CD4-positive, alpha-beta T cell (primary cell): ENCODE results near the gene SPRR2A. TPM values are rescaled to one million over a fixed set of nuclear protein-coding genes. Genes with fewer than 3 reads are reported as not detected.

Source experiments
- ATAC-seq: fragments of 200-7000 bp; cut with Tn5 transposase; one replicate; pipeline ENCODE4 v1.10.0; 2022; ENCODE audit warnings: mild to moderate bottlenecking; ENCODE audit not compliant: poor library complexity
- CTCF ChIA-PET: fragments of 350-600 bp; sonication (Branson Sonifier 250); formaldehyde crosslinking; loops from one replicate; lab custom pipeline; 2021; ENCODE audit warnings: antibody characterized with exemption, inconsistent platforms; lab: Charles Lee
- POLR2A ChIA-PET: fragments of 350-600 bp; sonication (Branson Sonifier 250); formaldehyde crosslinking; loops from one replicate; lab custom pipeline; 2021; ENCODE audit warnings: antibody characterized with exemption, inconsistent platforms; lab: Charles Lee
- DNase-seq, 14 experiments: peaks; one replicate each; pipeline ENCODE4 v3.0.0-alpha.2; 2013 to 2020; ENCODE audit warnings: mixed read lengths in 2 of 14
- H3K27ac ChIP-seq, 2 donors: one replicate each; pipeline versions ENCODE4 v1.5.1 to v1.7.0; 2013; ENCODE audit warnings: low read length in 2 of 2, low read depth in 1 of 2, mild to moderate bottlenecking in 1 of 2
- H3K27me3 ChIP-seq, 2 experiments: 1 replicate in 1 of 2; 2 replicates in 1 of 2; pipeline versions ENCODE4 v1.6.1 to v1.7.0; 2013; ENCODE audit warnings: low read length in 2 of 2, control low read depth in 1 of 2, mild to moderate bottlenecking in 1 of 2, moderate library complexity in 1 of 2; ENCODE audit not compliant: insufficient read depth in 2 of 2, control insufficient read depth in 1 of 2
- H3K36me3 ChIP-seq: one replicate; pipeline ENCODE4 v1.6.1; 2013; ENCODE audit warnings: low read length, control low read depth; ENCODE audit not compliant: insufficient read depth
- H3K4me1 ChIP-seq: one replicate; pipeline ENCODE4 v1.6.1; 2013; ENCODE audit warnings: low read length, control low read depth; ENCODE audit not compliant: insufficient read depth
- H3K4me3 ChIP-seq: one replicate; pipeline ENCODE4 v1.5.1; 2013; ENCODE audit warnings: mild to moderate bottlenecking, low read length, moderate library complexity
- H3K9me3 ChIP-seq, 2 experiments: 1 replicate in 1 of 2; 2 replicates in 1 of 2; pipeline versions ENCODE4 v1.6.1 to v1.7.0; 2013; ENCODE audit warnings: low read length in 2 of 2, mild to moderate bottlenecking in 2 of 2, control low read depth in 1 of 2, moderate library complexity in 1 of 2; ENCODE audit not compliant: control insufficient read depth in 1 of 2, insufficient read depth in 1 of 2
- H3K27ac Mint-ChIP-seq: one replicate; pipeline ENCODE4 v1.8.0; 2020; ENCODE audit warnings: mixed read lengths
- H3K27me3 Mint-ChIP-seq: one replicate; pipeline ENCODE4 v1.8.0; 2021; ENCODE audit warnings: mixed read lengths
- H3K36me3 Mint-ChIP-seq: one replicate; pipeline ENCODE4 v1.8.0; 2021; ENCODE audit warnings: low read depth, mixed read lengths
- H3K4me1 Mint-ChIP-seq: one replicate; pipeline ENCODE4 v1.8.0; 2021; ENCODE audit warnings: low read depth, mixed read lengths
- H3K4me3 Mint-ChIP-seq: one replicate; pipeline ENCODE4 v1.8.0; 2020; ENCODE audit warnings: mild to moderate bottlenecking, mixed read lengths
- H3K9me3 Mint-ChIP-seq: one replicate; pipeline ENCODE4 v1.8.0; 2020; ENCODE audit warnings: mixed read lengths
- CTCF ChIP-seq: fragments of 200-600 bp; IDR thresholded peaks from one replicate; pipeline ENCODE4 v1.8.0; 2022; ENCODE audit warnings: antibody characterized with exemption, mild to moderate bottlenecking
- intact Hi-C, 2 experiments: fragments of 100-400 bp; cut with DNase I in 1 of 2; cut with micrococcal nuclease in 1 of 2; formaldehyde crosslinking; loops; one replicate each; pipeline versions ENCODE4 v1.15.1 to v1.9.0; 2023 to 2025; cut with DNase I, micrococcal nuclease
- total RNA-seq, 174 experiments: library from RNA in 2 of 174; stranded (reverse) in 2 of 174; gene quantifications; one replicate each; pipeline ENCODE4 v1.2.3 and lab custom pipeline; 2021 to 2026

Gene SPRR2A
- total RNA-seq, 2 experiments from 2014 or later, result not detected

DNA sequence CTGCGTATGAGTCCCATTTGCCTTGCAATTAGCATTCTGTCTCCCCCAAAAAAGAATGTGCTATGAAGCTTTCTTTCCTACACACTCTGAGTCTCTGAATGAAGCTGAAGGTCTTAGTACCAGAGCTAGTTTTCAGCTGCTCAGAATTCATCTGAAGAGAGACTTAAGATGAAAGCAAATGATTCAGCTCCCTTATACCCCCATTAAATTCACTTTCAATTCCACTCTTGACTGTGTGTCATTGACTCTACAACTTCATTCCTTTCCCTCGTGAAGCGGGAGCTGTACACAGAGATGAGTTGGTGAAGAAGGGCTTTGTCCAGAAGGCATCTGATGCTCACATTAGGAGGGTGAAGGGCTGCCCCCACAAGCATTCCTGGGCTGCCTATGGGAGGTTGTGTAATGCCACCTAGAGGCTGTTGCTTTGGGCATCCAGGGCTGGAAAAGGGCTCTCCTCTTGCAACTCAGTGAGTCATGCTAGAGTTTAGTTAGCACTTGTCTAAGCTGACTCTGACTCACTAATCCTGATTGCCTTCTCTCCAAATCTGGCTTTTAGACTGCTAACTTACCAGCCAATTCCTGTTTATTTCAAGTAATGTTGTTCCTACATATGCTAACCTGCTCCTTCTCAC, 24.5 kb downstream of the SPRR2A start:
- Histone ChIP-seq H3K4me1 (no peaks in the 10 kb centered on the region), H3K9me3 (no peaks in the 10 kb centered on the region), H3K4me3 (no peak overlapping the region), H3K36me3 (no peaks in the 10 kb centered on the region), H3K27ac (no peak overlapping the region), H3K27me3 (no peaks in the 10 kb centered on the region)
- no peak for TF ChIP-seq CTCF
- Mint-ChIP-seq H3K4me1 (no peaks in the 10 kb centered on the region), H3K27ac (no peak overlapping the region), H3K4me3 (no peak overlapping the region), H3K9me3 (no peaks in the 10 kb centered on the region), H3K27me3 (peaks cover 29% of the 10 kb centered on the region), H3K36me3 (no peaks in the 10 kb centered on the region)
- intact Hi-C loops, result no loop called here
- ChIA-PET POLR2A (no interaction called here), CTCF (no interaction called here)
- no peak for DNase-seq
- ATAC-seq, result no peak

DNA sequence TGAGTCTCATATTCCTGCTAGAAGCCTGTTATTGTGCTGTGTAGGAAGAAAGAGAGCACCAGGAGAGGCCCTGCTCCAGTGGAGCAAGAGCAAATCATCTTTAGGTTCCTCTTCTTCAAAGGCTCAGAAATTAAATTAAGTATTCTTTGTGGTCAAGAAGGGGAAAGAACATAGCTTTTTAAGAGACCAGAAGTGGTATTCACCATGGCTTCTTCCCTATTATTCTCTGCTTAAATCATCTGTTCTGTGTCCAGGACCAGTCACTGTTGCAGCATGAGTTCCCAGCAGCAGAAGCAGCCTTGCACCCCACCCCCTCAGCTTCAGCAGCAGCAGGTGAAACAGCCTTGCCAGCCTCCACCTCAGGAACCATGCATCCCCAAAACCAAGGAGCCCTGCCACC, 25.2 kb downstream of the SPRR2A start:
- intact Hi-C loops, result no loop called here
- Histone ChIP-seq H3K27ac (no peak overlapping the region), H3K36me3 (no peaks in the 10 kb centered on the region), H3K9me3 (no peaks in the 10 kb centered on the region), H3K4me3 (no peak overlapping the region), H3K27me3 (no peaks in the 10 kb centered on the region), H3K4me1 (no peaks in the 10 kb centered on the region)
- POLR2A ChIA-PET, result no interaction called here
- CTCF ChIA-PET, result no interaction called here
- Mint-ChIP-seq H3K27me3 (peaks cover 29% of the 10 kb centered on the region), H3K9me3 (no peaks in the 10 kb centered on the region), H3K27ac (no peak overlapping the region), H3K4me3 (no peak overlapping the region), H3K36me3 (no peaks in the 10 kb centered on the region), H3K4me1 (no peaks in the 10 kb centered on the region)
- no peak for TF ChIP-seq CTCF
- ATAC-seq (no peak), DNase-seq (no peak)

DNA sequence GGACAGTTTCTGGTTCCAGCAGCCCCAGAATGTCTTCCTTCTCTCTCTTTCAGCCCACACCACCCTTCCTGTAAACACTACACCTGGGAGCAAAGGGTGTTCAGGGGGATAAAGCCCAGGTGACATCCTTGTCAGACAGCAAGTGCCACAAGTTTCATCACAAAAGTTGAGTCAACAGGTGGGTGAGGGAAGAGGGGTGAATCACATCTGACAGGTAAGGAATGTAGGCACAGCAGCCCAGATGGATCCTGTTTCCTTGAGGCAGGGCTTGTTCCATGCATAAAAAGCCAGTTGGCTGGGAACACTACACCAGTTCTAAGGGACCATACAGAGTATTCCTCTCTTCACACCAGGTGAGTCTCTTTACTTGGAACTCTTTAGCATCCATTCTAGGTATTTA, 26.4 kb downstream of the SPRR2A start, which contains the start of gene SPRR1B:
TSS of gene SPRR1B (plus strand) at position 309 of the 400 bp plus-strand sequence. CDS start 1,143 bp downstream, outside the sequence.
- no peak within 1 kb of the TSS for H3K27ac ChIP-seq
- H3K4me1 ChIP-seq, result no peaks in the 10 kb centered on the region
- POLR2A ChIA-PET, result no interaction called here
- TF ChIP-seq CTCF, result no peak
- Mint-ChIP-seq H3K27ac (no peak within 1 kb of the TSS), H3K4me1 (no peaks in the 10 kb centered on the region), H3K9me3 (no peaks in the 10 kb centered on the region), H3K4me3 (no peak within 1 kb of the TSS), H3K27me3 (peaks cover 34% of the 10 kb centered on the region), H3K36me3 (no peaks in the 10 kb centered on the region)
- no peaks in the 10 kb centered on the region for H3K27me3 ChIP-seq
- H3K36me3 ChIP-seq, result no peaks in the 10 kb centered on the region
- CTCF ChIA-PET, result no interaction called here
- ATAC-seq, result no peak
- DNase-seq, result no peak
- intact Hi-C loops, result no loop called here
- H3K4me3 ChIP-seq, result no peak within 1 kb of the TSS
- H3K9me3 ChIP-seq, result no peaks in the 10 kb centered on the region
